Stimulated activated CD4-positive, alpha-beta T cell treated with anti-CD3 and anti-CD28 coated beads, TNF-alpha, amount 100 ng/mL, for 1 hour (primary cell): ENCODE results near the gene ASXL1.

ENCODE experiments used
- DNase-seq, 3 donors: peaks; one replicate each; pipeline ENCODE4 v3.0.0-alpha.2; 2020; ENCODE audit warnings: low read depth in 3 of 3, low spot score in 1 of 3

Gene ASXL1

GRCh38 chr20:32477594-32478512, 119.7 kb downstream of the ASXL1 start:
- no peak for DNase-seq

GRCh38 chr20:32478576-32478975, 120.4 kb downstream of the ASXL1 start:
- no peak for DNase-seq

- DNase-seq: no peak
Observed at GRCh38 chr20:32479012-32479411, 120.9 kb downstream of the ASXL1 start.

DNA sequence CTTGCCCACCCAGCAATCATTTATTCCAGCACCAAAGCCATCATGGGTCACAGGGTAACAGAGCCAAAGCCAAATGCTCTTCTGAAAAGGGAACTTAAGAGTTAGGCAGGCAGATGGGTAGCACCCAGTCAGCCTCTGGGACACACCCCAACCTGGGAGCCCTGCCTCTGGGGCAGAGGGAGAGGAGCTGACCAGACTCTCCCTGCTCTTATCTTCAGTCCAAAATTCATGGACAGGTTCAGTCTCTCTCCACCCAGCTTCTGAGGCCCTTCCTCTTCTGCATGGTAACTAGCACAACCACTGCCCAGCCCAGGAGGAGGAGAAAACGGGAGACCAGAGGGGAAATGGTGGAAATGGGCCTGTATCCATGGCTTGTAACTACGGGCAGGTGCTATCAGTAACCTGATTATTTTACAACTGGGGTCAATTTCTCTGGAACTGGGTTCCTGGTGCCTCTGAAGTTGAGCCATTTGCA, 121.6 kb downstream of the ASXL1 start:
- DNase-seq: no peak

DNA sequence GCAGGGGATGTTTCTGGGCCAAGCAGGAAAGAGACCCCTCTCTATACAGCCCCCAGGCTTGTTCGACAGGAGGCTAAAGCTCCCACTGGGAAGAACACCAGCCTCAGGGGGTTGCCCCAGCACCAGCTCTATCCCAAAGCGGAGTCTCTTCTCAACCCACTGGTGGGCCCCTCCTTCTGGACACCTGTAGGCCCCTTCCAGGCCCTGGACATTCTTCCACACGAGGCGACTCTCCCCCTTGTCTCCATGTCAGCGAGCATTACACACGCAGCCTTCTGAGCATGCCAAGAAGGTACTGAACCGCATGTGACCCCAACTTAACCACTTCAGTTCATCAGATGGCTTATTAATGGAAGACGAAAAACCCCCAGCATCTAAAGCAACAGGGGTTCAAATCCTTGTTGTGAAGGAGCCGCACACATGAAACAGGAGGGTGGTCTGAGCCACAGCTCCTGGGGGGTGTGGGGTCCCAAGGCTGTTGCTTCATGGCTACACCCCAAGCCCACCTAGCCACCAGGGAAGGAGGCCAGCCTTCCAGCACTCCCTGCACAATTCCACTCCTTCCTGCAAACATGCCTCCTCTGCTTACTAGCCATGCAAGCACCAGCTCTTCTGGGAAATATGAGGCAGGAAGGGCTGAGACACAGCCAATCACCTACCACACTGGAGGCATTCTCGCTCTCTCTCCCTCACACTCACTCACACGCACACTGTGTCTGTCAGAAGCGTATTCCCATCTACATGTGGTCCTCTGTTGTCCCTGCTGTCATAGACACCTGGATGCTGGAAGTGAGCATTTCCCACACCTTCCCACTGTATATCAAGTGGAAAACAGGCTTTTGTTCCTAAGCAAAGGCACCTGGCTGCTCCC, 122.5 kb downstream of the ASXL1 start:
- DNase-seq: no peak

DNA sequence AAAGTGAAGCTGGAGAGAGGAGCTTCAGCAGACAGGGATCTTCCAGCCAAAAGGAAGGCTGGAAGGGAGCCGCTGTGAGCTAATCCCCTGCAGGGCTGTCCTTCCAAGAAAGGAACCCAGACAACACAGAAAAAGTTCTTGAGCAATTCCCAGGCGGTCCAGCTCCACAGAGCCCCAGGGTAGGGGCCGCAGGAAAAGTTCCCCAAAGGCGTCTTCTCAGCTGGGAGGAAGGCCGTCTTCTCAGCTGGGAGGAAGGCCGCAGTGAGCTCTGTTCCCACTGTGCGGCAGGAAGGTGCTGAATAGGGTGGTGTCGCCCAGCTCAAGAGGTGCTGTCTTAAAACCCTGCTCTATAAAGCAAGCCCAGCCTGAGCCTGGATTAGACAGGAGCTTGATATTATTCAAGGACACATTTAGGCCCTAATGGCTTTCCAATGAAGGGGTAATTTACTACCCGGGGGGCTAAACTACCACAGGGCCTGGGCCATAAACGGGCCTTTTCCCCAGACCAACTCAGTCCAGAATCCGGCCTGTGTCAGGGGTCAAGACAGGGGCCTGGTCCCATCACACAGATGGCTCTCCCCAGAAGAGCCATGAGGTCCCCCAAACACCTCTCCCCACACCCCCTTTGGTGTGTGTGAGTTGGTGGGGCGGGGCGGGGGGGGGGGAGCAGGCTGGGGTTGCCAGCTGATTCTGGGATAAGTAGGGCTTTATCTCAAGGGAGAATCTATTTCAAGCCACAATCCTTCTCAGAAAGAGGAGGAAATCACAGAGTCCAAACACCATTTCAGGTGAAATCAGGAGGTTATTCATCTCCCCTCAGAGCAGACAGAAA, 123.4 kb downstream of the ASXL1 start:
- no peak for DNase-seq

DNA sequence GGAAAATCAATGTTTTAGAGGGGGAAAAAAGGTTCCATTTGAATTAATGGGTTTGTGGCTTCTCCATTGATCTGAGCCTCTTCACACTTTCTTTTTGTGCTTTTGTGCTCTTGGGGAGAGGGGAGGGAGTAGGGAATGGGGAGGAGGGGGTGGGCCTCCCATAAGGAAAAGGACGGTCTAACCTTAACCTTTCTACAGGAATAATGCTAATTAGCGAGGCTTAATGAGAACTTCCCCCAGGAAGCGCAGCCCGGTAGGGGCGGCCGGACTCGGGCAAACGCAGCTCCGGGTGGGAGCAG, 124.0 kb downstream of the ASXL1 start:
- DNase-seq: no peak

DNA sequence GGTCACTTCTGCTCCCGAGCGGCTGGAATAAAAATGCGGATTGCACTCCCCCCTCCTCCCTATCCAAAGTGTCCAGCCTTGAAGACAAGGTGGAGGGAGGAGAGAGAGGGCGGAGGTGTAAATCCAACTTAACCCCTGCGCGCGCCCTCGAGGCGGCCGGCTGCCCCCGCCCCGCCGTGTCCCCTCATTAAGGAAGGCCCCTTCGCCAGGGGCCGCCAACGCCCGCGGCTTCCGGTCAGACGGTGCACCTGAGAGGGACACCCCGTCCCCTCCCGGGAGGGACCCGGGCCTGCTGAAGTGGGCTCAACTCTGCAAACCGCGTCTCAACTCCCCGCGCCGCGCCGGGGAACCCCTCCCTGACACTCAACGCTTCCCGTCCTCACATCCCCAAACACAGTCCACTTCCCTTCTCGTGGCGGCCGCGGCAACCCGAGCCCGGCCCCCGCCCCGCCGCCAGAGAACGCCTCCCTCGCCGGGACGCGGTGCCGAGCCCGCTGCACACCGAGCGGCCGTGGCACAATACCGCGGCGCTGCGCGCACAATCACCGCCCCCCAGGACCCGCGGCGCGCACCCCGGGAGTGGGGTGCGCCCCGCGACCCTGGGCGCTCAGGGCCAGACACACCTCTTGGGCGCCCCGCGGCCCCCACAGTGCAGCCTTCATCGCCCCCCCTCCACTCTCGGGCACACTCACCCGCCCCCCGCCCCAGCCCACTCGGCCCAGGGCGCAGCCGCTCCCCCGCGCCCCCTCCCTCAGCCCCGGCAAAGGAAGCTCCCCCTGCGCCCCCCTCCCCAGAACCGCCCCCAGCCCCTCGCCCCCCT, 124.5 kb downstream of the ASXL1 start:
- no peak for DNase-seq

GRCh38 chr20:32483351-32484224, 125.5 kb downstream of the ASXL1 start:
- peak in 2 of 3 donors; percentile 42 to 50 for DNase-seq

GRCh38 chr20:32484225-32484957, 126.3 kb downstream of the ASXL1 start:
- peak in 1 of 3 donors; percentile 26 for DNase-seq

GRCh38 chr20:32484958-32485769, 127.0 kb downstream of the ASXL1 start:
- peak; percentile 50 to 64 (median 55) for DNase-seq

- no peak for DNase-seq
Observed at GRCh38 chr20:32485770-32486478, 127.8 kb downstream of the ASXL1 start.

GRCh38 chr20:32487381-32487780, 129.2 kb downstream of the ASXL1 start:
- DNase-seq: no peak

GRCh38 chr20:32488066-32488838, 130.1 kb downstream of the ASXL1 start:
- DNase-seq: no peak
